HG03575 (cell line): Measurements from ENCODE around the gene LRIT3.
A peak's percentile ranks its signal among the peaks of the same experiment; 100 is the strongest.

Experiments used
- ATAC-seq: cut with Tn5 transposase; IDR thresholded peaks from one replicate; pipeline ENCODE4 v1.9.1; 2021; ENCODE audit not compliant: unreplicated experiment, insufficient number of reproducible peaks, low FRiP score; ENCODE audit errors: extremely low read depth

LRIT3 gene

GRCh38 chr4:109847896-109848442 lies at the start of gene LRIT3:
TSS of gene LRIT3 (plus strand) at chr4:109848107. CDS start at chr4:109848202, 95 bp downstream.
- no peak for ATAC-seq

GRCh38 chr4:109798866-109799265 lies 49.0 kb upstream of the LRIT3 start:
- no peak for ATAC-seq

GRCh38 chr4:109801099-109801789 lies 46.7 kb upstream of the LRIT3 start:
- ATAC-seq: no peak

GRCh38 chr4:109801895-109802319 lies 46.0 kb upstream of the LRIT3 start, which contains the start of gene CFI:
TSS of gene CFI (minus strand) at chr4:109801999. CDS start at chr4:109801971, 28 bp downstream.
- no peak for ATAC-seq

- ATAC-seq: no peak
Observed at GRCh38 chr4:109803924-109804571, 43.9 kb upstream of the LRIT3 start.

GRCh38 chr4:109809655-109810054 lies 38.3 kb upstream of the LRIT3 start:
- ATAC-seq: no peak

- no peak for ATAC-seq
Observed at GRCh38 chr4:109810552-109811387, 37.1 kb upstream of the LRIT3 start.

GRCh38 chr4:109811707-109812106 lies 36.2 kb upstream of the LRIT3 start:
- no peak for ATAC-seq

- peak; percentile 94 for ATAC-seq
Observed at GRCh38 chr4:109815151-109816081, 32.5 kb upstream of the LRIT3 start, which contains the start of gene GAR1. TSS of gene GAR1 (plus strand) at chr4:109815762. CDS start at chr4:109816165, 403 bp downstream.

- no peak for ATAC-seq
Observed at GRCh38 chr4:109816082-109816442, 31.8 kb upstream of the LRIT3 start.

GRCh38 chr4:109816894-109817293 lies 31.0 kb upstream of the LRIT3 start:
- no peak for ATAC-seq

GRCh38 chr4:109818268-109818667 lies 29.6 kb upstream of the LRIT3 start:
- ATAC-seq: no peak

GRCh38 chr4:109820563-109820962 lies 27.3 kb upstream of the LRIT3 start:
- no peak for ATAC-seq

GRCh38 chr4:109821185-109821584 lies 26.7 kb upstream of the LRIT3 start:
- no peak for ATAC-seq

GRCh38 chr4:109826719-109827118 lies 21.2 kb upstream of the LRIT3 start:
- ATAC-seq: no peak

GRCh38 chr4:109827672-109828071 lies 20.2 kb upstream of the LRIT3 start, which contains the start of gene RRH:
TSS of gene RRH (plus strand) at chr4:109827972. CDS start at chr4:109828028, 56 bp downstream.
- no peak for ATAC-seq

GRCh38 chr4:109833756-109834155 lies 14.2 kb upstream of the LRIT3 start:
- no peak for ATAC-seq

- ATAC-seq: no peak
Observed at GRCh38 chr4:109836985-109837384, 10.9 kb upstream of the LRIT3 start.
